ENCODE measurements around the gene MARCHF9.

DNA sequence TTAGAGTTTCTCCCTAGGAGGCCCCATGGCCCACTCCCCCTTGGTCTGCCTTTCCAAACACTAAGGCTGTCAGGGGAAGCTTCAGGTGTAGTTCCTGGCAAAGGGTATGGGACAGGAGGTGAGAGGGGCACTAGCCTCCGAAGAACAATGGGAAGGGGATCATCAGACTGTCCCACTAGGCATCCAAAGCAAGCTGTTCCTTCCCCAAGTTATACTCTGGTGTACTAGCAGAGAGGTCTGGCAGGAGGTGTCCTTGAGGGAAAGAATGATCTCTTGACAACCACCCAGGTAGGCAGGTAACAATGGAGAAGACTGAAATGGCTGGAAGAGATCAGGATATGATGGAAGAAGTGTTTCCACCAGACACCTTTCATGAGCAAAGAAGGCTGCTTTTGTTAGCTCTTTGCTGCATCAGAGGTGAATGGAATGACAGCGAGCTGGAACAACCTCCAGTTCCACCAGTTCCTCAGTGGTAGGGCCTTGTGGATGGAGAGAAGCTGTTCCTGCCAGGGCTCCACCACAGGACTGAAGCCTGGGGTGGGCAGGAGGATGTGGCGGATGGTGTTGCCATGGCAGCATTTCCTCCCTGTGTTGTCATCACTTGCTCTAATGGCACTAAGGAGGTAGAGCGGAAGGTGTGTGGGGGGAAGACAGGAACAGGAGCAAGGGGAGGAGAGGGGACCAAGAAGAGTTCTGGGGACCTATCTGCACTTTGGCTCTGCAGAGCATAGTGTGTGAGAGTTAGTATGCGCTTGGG lies 14.1 kb upstream of the MARCHF9 start:
- TF ChIP-seq, protein P1, sequence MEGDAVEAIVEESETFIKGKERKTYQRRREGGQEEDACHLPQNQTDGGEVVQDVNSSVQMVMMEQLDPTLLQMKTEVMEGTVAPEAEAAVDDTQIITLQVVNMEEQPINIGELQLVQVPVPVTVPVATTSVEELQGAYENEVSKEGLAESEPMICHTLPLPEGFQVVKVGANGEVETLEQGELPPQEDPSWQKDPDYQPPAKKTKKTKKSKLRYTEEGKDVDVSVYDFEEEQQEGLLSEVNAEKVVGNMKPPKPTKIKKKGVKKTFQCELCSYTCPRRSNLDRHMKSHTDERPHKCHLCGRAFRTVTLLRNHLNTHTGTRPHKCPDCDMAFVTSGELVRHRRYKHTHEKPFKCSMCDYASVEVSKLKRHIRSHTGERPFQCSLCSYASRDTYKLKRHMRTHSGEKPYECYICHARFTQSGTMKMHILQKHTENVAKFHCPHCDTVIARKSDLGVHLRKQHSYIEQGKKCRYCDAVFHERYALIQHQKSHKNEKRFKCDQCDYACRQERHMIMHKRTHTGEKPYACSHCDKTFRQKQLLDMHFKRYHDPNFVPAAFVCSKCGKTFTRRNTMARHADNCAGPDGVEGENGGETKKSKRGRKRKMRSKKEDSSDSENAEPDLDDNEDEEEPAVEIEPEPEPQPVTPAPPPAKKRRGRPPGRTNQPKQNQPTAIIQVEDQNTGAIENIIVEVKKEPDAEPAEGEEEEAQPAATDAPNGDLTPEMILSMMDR (conservative IDR thresholded peaks at IDR 0.05), result no peak
- TF ChIP-seq ZFX (IDR thresholded peaks at IDR 0.05), result no peak
